ENCODE data around the gene MTFMT.
"Not testable (repeated sequence)": the region's sequence is repeated elsewhere in the genome, so short reads cannot be mapped to it uniquely, and the experiment has no call there.

- TF ChIP-seq SUZ12, ELF4, ARNT, FOXK2 (IDR thresholded peaks at IDR 0.05): not testable (repeated sequence)
Observed at GRCh38 chr15:65074946-65075345, 45.5 kb upstream of the MTFMT start.

Data from HEK293T (cell line).